ENCODE results near the gene CCDC102A. TPM values are rescaled to one million over a fixed set of nuclear protein-coding genes. Genes with fewer than 3 reads are reported as not detected.
A peak's percentile ranks its signal among the peaks of the same experiment; 100 is the strongest.

CCDC102A gene
- total and polyA plus RNA-seq, 2 of the 13 experiments (the other 11 are each of a cell fraction or from before 2014, with no cell fraction given): 2.1 to 2.8 TPM

- no peak for TF ChIP-seq GPBP1L1 (CRISPR knock-in tag; IDR thresholded peaks at IDR 0.05)
- TF ChIP-seq ZBTB8A (CRISPR knock-in tag; IDR thresholded peaks at IDR 0.05; ENCODE audit: borderline replicate concordance, low read depth): no peak
- no peak for TF ChIP-seq FOXA1 (IDR thresholded peaks at IDR 0.05)
- TF ChIP-seq FOXA1 (CRISPR knock-in tag; IDR thresholded peaks at IDR 0.05): no peak
- TF ChIP-seq ZNF615 (CRISPR knock-in tag; IDR thresholded peaks at IDR 0.05; ENCODE audit: borderline replicate concordance): no peak
- peak; percentile 75; the same call in 1 of the 2 replicates for TF ChIP-seq ZBTB38 (CRISPR knock-in tag; IDR thresholded peaks at IDR 0.05)
- TF ChIP-seq MLXIP (CRISPR knock-in tag; IDR thresholded peaks at IDR 0.05; ENCODE audit: borderline replicate concordance): no peak
- no peak for TF ChIP-seq E2F2 (CRISPR knock-in tag; IDR thresholded peaks at IDR 0.05; ENCODE audit: borderline replicate concordance)
- no peak for TF ChIP-seq ZNF619 (CRISPR knock-in tag; IDR thresholded peaks at IDR 0.05)
- no peak for TF ChIP-seq DR1 (CRISPR knock-in tag; IDR thresholded peaks at IDR 0.05)
- no peak for TF ChIP-seq ZNF326 (CRISPR knock-in tag; IDR thresholded peaks at IDR 0.05; ENCODE audit: borderline replicate concordance)
- TF ChIP-seq XBP1 (CRISPR knock-in tag; IDR thresholded peaks at IDR 0.05): no peak
- TF ChIP-seq KAT2B (IDR thresholded peaks at IDR 0.05; ENCODE audit: borderline replicate concordance, low read depth, low read length): no peak
- no peak for TF ChIP-seq ZNF251 (CRISPR knock-in tag; IDR thresholded peaks at IDR 0.05)
- peak; percentile 19 for TF ChIP-seq ZNF781 (CRISPR knock-in tag; IDR thresholded peaks at IDR 0.05; ENCODE audit: borderline replicate concordance, not compliant biosample characterization)
- TF ChIP-seq ZFX (CRISPR knock-in tag; IDR thresholded peaks at IDR 0.05; ENCODE audit: low read depth): no peak
- TF ChIP-seq SOX5 (CRISPR knock-in tag; IDR thresholded peaks at IDR 0.05; ENCODE audit: borderline replicate concordance): no peak
- no peak for TF ChIP-seq EZH2 (conservative IDR thresholded peaks at IDR 0.05; ENCODE audit: low read depth, low read length)
- no peak for TF ChIP-seq KLF15 (CRISPR knock-in tag; IDR thresholded peaks at IDR 0.05; ENCODE audit: borderline replicate concordance)
- no peak for TF ChIP-seq ZKSCAN8 (CRISPR knock-in tag; IDR thresholded peaks at IDR 0.05; ENCODE audit: borderline replicate concordance)
- TF ChIP-seq ZNF589 (CRISPR knock-in tag; conservative IDR thresholded peaks at IDR 0.05): no peak
- TF ChIP-seq CEBPG (CRISPR knock-in tag; IDR thresholded peaks at IDR 0.05): no peak
- no peak for TF ChIP-seq ZNF3 (CRISPR knock-in tag; IDR thresholded peaks at IDR 0.05)
- TF ChIP-seq ZNF143 (CRISPR knock-in tag; IDR thresholded peaks at IDR 0.05): no peak
- no peak for TF ChIP-seq FOXC1 (CRISPR knock-in tag; IDR thresholded peaks at IDR 0.05; ENCODE audit: borderline replicate concordance)
- TF ChIP-seq ZNF205 (CRISPR knock-in tag; IDR thresholded peaks at IDR 0.05): no peak
- TF ChIP-seq SSRP1 (CRISPR knock-in tag; IDR thresholded peaks at IDR 0.05): no peak
- TF ChIP-seq ZNF788 (CRISPR knock-in tag; IDR thresholded peaks at IDR 0.05; ENCODE audit: borderline replicate concordance): peak; percentile 33; the same call in 1 of the 2 replicates
Observed at GRCh38 chr16:57475711-57476339, 60.5 kb downstream of the CCDC102A start (continued).

Data from HepG2 (cell line).